Measurements from ENCODE around the gene DDI1. TPM values are rescaled to one million over a fixed set of nuclear protein-coding genes. Genes with fewer than 3 reads are reported as not detected.
"Not testable (repeated sequence)": the region's sequence is repeated elsewhere in the genome, so short reads cannot be mapped to it uniquely, and the experiment has no call there.

DDI1 gene
- total and polyA plus RNA-seq, 11 donors, result not detected

DNA sequence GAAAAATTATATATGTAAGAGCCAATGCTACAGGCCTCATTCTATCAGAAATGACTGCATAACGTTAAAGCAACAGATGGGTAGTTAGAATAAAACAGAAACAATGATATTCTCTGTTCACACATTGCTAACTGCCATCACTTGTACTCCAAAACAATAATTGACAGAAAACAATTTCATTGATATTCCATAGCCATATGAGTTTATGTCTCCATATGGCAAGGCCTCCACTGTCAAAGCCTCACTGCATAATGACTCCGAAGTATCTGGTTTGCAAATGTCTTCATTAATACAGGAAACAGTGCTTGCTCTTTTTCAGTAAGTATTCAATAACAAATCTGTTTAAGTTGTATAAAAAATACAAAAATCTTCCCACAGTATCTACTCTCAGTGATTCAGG, 9.9 kb downstream of the DDI1 start:
- WGBS, 4 donors, result 95 to 99% (median 96%) methylated on average over 2 of the region's 2 CpGs

DNA sequence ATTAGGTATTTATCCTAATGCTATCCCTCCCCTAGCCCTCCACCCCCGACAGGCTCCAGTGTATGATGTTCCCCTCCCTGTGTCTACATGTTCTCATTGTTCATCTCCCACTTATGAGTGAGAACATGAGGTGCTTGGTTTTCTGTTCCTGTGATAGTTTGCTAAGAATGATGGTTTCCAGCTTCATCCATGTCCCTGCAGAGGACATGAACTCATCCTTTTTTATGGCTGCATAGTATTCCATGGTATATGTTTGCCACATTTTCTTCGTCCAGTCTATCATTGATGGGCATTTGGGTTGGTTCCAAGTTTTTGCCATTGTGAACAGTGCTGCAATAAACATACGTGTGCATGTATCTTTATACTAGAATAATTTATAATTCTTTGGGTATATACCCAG, 10.4 kb downstream of the DDI1 start:
- intact Hi-C loops (cut with DNase I), result not testable (repeated sequence)
- WGBS, 4 donors, result 88 to 97% (median 96%) methylated on average over 3 of the region's 3 CpGs

More for the DNA sequence above, 9.9 kb downstream of the DDI1 start:
- Histone ChIP-seq H3K36me3 (no peaks in the 10 kb centered on the region), H3K9me3 (peaks cover 0 to 6% (median 0%) of the 10 kb centered on the region in 12 donors), H3K27me3 (no peaks in the 10 kb centered on the region), H3K27ac (no peak overlapping the region), H3K4me1 (peaks cover 0 to 7% (median 0%) of the 10 kb centered on the region in 12 donors), H3K4me3 (no peak overlapping the region)
- ATAC-seq, result no peak
- intact Hi-C loops (cut with DNase I), result no loop called here
- TF ChIP-seq, protein P1, sequence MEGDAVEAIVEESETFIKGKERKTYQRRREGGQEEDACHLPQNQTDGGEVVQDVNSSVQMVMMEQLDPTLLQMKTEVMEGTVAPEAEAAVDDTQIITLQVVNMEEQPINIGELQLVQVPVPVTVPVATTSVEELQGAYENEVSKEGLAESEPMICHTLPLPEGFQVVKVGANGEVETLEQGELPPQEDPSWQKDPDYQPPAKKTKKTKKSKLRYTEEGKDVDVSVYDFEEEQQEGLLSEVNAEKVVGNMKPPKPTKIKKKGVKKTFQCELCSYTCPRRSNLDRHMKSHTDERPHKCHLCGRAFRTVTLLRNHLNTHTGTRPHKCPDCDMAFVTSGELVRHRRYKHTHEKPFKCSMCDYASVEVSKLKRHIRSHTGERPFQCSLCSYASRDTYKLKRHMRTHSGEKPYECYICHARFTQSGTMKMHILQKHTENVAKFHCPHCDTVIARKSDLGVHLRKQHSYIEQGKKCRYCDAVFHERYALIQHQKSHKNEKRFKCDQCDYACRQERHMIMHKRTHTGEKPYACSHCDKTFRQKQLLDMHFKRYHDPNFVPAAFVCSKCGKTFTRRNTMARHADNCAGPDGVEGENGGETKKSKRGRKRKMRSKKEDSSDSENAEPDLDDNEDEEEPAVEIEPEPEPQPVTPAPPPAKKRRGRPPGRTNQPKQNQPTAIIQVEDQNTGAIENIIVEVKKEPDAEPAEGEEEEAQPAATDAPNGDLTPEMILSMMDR (IDR thresholded peaks at IDR 0.05), result no peak
- TF ChIP-seq POLR2A (IDR thresholded peaks at IDR 0.05), result no peak
- no peak for DNase-seq

DNA sequence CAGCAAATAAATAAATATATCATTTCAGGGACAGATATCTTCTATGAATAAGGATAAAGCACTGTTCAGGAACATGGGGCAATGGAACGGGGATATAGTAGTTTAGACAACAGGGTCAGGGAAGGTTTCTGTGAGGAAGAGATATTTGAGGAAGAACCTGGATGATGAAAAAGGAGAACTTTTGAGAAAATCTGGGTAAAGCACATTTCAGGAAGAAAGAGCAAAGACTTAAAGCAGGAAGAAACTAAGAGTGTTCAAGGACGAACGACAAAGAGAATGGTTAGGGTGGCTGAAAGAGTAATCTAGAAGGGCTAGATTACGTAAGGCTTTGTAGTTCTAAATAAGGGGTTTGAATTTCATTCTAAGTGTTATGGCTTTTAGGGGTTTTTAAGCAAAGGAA, 12.7 kb downstream of the DDI1 start:
- DNase-seq, result no peak
- no peaks in the 10 kb centered on the region for H3K36me3 ChIP-seq

More for the DNA sequence above, 10.4 kb downstream of the DDI1 start:
- not testable (repeated sequence) for ATAC-seq, H3K36me3 ChIP-seq, H3K27me3 ChIP-seq, H3K27ac ChIP-seq, H3K4me3 ChIP-seq, H3K4me1 ChIP-seq, DNase-seq, H3K9me3 ChIP-seq

GRCh38 chr11:104051778-104052177, 15.3 kb downstream of the DDI1 start:
- Histone ChIP-seq H3K27ac (no peak overlapping the region), H3K36me3 (no peaks in the 10 kb centered on the region), H3K4me1 (peaks cover 0 to 11% (median 0%) of the 10 kb centered on the region in 12 donors), H3K4me3 (no peak overlapping the region), H3K9me3 (peaks cover 0 to 4% (median 0%) of the 10 kb centered on the region in 12 donors), H3K27me3 (no peaks in the 10 kb centered on the region)
- 86 to 93% (median 88%) methylated on average over 4 of the region's 4 CpGs for WGBS, 4 donors
- intact Hi-C loops (cut with DNase I), result no loop called here
- DNase-seq (no peak), ATAC-seq (no peak)
- TF ChIP-seq POLR2A (IDR thresholded peaks at IDR 0.05), result no peak
- TF ChIP-seq, protein P1 (IDR thresholded peaks at IDR 0.05), result no peak

More for the DNA sequence above, 12.7 kb downstream of the DDI1 start:
- Histone ChIP-seq H3K4me3 (no peak overlapping the region), H3K27me3 (no peaks in the 10 kb centered on the region), H3K9me3 (peaks cover 0 to 6% (median 0%) of the 10 kb centered on the region in 12 donors), H3K27ac (no peak overlapping the region), H3K4me1 (peaks cover 0 to 11% (median 0%) of the 10 kb centered on the region in 12 donors)
- intact Hi-C loops (cut with DNase I), result no loop called here
- 68 to 92% (median 90%) methylated on average over 4 of the region's 4 CpGs for WGBS, 4 donors
- ATAC-seq, result no peak
- TF ChIP-seq, protein P1 (IDR thresholded peaks at IDR 0.05), result no peak
- no peak for TF ChIP-seq POLR2A (IDR thresholded peaks at IDR 0.05)

Measured in heart left ventricle (tissue), 16 donors.